Retinal pigment epithelial cell (primary cell): ENCODE results near the gene TIMM44.
A peak's percentile ranks its signal among the peaks of the same experiment; 100 is the strongest.

ENCODE experiments used
- DNase-seq: peaks from one replicate; pipeline ENCODE4 v3.0.0-alpha.2; 2010; ENCODE audit warnings: low read depth
- H3K4me3 ChIP-seq: 2 replicates; pipeline ENCODE4 v1.5.1; 2011; ENCODE audit warnings: mild to moderate bottlenecking, low read length, control low read depth, moderate library complexity
- TF ChIP-seq, protein P1 (sequence below): conservative IDR thresholded peaks from 2 replicates; pipeline ENCODE4 v1.5.1; 2011; ENCODE audit warnings: low read depth, low read length, control low read depth, inconsistent platforms

Gene TIMM44

DNA sequence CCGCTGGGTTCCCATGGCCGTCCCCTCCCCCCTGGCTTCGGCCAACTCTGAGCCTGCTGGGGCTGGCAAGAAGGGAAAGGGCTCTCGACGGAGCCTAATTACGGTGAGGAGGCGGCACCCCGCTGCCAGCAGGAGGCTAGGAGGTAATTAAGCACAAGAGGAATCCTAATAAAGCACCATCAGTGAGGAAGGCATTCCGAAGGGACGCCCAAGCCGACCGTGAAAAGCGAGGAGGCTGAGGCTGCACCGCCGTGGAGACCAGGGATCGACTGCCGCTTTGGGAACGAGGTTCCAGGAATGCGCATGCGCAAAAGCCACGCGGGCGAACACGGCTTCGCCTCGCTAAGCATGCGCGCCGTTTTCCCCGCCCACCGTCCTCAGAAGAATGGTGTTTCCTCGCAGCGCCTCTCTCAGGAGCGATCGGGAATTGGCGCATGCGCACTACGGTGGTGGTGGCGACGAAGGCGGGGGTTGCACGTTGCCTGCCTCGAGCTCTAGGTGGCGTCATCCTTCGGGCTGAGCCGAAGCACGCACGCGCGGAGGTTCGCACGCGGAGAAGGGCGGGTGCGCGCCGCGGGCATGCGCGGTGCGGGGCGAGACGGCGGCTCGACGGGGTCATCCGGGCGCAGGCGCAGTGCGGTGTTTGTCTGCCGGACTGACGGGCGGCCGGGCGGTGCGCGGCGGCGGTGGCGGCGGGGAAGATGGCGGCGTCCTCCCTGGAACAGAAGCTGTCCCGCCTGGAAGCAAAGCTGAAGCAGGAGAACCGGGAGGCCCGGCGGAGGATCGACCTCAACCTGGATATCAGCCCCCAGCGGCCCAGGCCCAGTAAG lies 40.0 kb downstream of the TIMM44 start, which contains the start of gene MAP2K7:
TSS of gene MAP2K7 (plus strand) at position 634 of the 830 bp plus-strand sequence. CDS start at position 702, 68 bp downstream.
- DNase-seq, result peak; percentile 89
- peak within 1 kb of the TSS; percentile 80 for H3K4me3 ChIP-seq
- TF ChIP-seq, protein P1, sequence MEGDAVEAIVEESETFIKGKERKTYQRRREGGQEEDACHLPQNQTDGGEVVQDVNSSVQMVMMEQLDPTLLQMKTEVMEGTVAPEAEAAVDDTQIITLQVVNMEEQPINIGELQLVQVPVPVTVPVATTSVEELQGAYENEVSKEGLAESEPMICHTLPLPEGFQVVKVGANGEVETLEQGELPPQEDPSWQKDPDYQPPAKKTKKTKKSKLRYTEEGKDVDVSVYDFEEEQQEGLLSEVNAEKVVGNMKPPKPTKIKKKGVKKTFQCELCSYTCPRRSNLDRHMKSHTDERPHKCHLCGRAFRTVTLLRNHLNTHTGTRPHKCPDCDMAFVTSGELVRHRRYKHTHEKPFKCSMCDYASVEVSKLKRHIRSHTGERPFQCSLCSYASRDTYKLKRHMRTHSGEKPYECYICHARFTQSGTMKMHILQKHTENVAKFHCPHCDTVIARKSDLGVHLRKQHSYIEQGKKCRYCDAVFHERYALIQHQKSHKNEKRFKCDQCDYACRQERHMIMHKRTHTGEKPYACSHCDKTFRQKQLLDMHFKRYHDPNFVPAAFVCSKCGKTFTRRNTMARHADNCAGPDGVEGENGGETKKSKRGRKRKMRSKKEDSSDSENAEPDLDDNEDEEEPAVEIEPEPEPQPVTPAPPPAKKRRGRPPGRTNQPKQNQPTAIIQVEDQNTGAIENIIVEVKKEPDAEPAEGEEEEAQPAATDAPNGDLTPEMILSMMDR, result peak; percentile 53

DNA sequence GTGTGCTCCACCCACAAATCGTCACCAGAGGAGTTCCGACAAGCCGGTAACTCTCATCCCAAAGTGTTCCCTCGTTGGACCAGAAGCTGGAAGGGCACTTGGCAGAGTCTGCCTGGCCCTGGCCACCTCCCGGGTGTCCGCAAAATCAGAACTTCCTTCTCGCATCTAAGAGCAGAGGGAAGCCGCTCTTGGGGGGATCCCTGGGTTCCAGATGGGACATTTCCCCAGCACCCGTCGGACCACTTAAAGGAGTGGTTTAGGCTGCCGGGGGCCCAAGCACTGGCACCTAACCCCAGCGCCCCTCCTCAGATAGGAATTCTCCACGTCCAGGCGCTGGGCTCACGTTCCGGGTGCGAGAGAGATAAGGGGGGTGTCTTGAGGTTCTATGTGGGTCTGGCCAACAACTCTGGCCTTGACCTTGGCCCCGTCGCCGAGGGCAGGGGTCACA lies 40.6 kb downstream of the TIMM44 start:
- peak overlapping the region; percentile 63 for H3K4me3 ChIP-seq
- TF ChIP-seq, protein P1, result no peak
- DNase-seq, result no peak

DNA sequence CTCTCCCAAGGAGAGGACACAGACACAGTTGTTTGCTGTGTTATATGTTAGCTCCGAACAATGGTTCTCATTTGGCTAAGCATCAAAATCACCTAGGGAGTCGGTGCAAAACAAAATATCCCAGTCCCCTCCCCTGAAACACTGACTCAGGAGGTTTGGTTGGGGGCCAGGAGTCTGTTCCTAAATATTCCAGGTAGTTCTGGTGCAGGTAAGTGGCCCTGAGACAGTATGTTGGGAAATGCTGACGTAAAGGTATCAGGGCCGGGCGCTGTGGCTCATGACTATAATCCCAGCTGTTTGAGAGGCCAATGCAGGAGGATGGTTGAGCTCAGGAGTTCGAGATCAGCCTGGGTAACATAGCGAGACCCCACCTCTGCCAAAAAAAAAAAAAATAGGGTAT lies 42.1 kb downstream of the TIMM44 start:
- DNase-seq, result no peak
- TF ChIP-seq, protein P1, result no peak

DNA sequence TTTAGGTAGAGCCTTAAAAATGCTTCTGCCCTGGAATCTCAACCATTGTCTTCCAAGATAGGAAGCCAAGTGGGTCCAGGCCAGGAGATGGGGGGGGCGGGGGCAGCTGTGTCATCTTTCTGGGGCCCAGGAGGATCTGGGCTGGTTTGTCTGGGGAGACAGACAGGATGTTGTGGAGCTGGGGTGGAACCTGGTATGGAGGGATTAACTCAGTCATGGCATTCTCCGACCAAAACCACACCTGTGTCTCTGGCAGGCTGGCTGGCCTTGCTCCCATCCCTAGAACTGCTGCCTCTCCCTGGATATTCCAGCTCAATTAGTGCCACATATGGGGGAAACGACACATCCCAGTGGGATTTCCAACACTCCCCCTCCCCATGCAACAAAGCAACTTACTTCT lies 42.5 kb downstream of the TIMM44 start:
- no peak overlapping the region for H3K4me3 ChIP-seq
- TF ChIP-seq, protein P1, result no peak
- DNase-seq, result no peak

More for the DNA sequence above, 42.1 kb downstream of the TIMM44 start:
- H3K4me3 ChIP-seq, result no peak overlapping the region

DNA sequence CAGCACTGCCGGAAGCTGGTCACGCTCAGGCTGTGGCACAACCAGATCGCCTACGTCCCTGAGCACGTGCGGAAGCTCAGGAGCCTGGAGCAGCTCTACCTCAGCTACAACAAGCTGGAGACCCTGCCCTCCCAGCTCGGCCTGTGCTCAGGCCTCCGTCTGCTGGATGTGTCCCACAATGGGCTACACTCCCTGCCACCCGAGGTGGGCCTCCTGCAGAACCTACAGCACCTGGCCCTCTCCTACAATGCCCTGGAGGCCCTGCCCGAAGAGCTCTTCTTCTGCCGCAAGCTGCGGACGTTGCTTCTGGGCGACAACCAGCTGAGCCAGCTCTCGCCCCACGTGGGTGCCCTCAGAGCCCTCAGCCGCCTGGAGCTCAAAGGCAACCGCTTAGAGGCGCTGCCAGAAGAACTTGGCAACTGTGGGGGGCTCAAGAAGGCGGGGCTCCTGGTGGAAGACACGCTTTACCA lies 43.0 kb downstream of the TIMM44 start:
- DNase-seq, result no peak
- TF ChIP-seq, protein P1, result no peak
- H3K4me3 ChIP-seq, result no peak overlapping the region

DNA sequence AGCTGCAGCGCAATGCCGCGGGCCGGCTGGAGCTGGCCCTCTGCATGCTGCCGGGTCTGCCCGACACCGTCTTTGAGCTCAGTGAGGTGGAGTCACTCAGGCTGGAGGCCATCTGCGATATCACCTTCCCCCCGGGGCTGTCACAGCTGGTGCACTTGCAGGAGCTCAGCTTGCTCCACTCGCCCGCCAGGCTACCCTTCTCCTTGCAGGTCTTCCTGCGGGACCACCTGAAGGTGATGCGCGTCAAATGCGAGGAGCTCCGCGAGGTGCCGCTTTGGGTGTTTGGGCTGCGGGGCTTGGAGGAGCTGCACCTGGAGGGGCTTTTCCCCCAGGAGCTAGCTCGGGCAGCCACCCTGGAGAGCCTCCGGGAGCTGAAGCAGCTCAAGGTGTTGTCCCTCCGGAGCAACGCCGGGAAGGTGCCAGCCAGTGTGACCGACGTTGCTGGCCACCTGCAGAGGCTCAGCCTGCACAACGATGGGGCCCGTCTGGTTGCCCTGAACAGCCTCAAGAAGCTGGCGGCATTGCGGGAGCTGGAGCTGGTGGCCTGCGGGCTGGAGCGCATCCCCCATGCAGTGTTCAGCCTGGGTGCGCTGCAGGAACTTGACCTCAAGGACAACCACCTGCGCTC lies 43.6 kb downstream of the TIMM44 start:
- no peak for DNase-seq

More for the DNA sequence above, 43.6 kb downstream of the TIMM44 start:
- TF ChIP-seq, protein P1, result no peak
- H3K4me3 ChIP-seq, result no peak overlapping the region
